NCI-H446 (cell line): ENCODE results near the gene ANGPTL2.
"Not testable (repeated sequence)": the region's sequence is repeated elsewhere in the genome, so short reads cannot be mapped to it uniquely, and the experiment has no call there.

Source experiments
- DNase-seq, 2 experiments: peaks; one replicate each; lab custom pipeline; 2025; lab: John Stamatoyannopoulos, UW

ANGPTL2 gene

GRCh38 chr9:127122176-127123063 is at the start of gene ANGPTL2:
Gene ANGPTL2, minus strand, starts transcription at chr9:127122635. Its CDS starts 13,904 bp downstream, at chr9:127108731.
- peak; percentile 79 to 93 for DNase-seq

DNA sequence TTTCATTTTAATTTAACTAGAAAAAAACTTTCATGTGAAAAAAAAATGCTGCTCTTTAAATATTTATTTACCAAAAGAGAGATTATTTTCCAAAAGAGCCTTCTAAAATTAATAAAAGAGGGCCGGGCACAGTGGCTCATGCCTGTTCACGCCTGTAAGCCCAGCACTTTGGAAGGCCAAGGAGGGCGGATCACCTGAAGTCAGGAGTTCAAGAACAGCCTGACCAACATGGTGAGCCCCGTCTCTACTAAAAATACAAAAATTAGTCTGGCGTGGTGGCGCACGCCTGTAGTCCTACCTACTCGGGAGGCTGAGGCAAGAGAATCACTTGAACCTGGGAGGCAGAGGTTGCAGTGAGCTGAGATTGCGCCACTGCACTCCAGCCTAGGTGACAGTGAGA is 48.9 kb upstream of the ANGPTL2 start:
- not testable (repeated sequence) for DNase-seq

DNA sequence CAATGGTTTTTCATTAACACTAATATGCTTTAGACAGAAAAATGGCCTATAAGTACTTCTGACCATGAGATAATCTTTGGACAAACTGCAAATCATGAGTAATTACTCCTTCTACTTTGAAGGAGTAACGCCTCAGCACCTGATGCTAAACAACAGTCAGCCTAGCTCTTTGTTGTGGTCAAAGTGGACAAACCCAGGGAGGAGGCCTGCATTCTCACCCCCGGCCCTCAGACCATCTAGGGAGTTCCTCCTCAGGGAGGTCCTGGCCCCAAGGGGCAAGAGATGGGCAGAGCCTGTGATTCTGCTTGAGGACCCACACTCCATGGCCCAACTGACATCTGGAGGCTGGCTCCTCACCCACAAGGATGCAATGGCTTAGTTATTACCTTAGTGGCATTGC is 48.2 kb upstream of the ANGPTL2 start:
- no peak for DNase-seq

GRCh38 chr9:127170103-127170502 is 47.7 kb upstream of the ANGPTL2 start:
- no peak for DNase-seq

DNA sequence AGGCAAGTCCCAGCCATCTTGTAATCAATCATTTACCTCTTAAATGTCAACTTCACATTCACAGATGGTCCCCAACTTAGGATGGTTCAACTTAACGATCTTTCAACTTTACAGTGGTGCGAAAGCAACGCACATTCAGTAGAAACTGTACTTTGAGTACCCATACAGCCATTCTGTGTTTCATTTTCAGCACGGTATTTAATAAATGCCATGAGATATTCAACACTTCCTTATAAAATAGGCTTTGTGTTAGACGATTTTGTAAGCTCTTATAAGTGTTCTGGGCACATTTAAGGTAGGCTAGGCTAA is 47.1 kb upstream of the ANGPTL2 start:
- no peak for DNase-seq

GRCh38 chr9:127168756-127169574 is 46.5 kb upstream of the ANGPTL2 start:
- peak; percentile 9 to 72 for DNase-seq

DNA sequence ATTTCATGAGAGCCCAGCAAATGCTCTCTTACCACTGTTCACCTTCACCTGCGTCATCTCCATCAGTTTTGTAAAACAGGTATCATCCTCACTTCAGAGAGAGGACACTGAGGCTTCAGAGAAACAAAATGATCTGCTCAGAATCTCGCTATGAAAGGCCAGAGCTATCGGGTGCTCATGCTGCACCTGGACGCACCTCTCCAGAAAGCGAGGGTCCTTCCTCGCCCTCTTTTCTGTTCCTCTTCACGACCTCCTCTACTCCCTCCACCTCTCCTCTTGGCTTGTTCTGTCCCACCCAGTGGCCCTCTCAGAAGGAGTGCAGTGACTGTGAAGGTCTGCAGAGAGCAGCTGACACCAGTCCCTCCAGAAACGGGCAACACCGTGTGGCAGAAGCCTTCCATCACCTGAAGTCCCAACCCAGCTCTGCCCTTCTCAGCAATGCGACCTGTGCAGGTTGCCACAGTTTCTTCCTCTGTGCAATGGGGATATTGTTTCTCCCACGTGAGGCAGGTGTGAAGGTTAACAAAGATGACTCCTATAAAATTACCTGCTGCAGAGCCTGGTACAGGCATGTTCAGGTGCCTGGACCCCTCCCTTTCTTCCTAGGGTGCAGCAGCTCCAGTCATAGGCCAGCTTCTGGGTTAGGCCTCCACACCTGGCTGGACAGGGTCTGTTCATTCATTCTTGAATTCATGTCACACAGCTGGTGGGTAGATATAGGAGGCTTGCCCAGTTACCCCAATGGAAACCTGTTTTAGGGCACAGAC is 45.3 kb upstream of the ANGPTL2 start:
- no peak for DNase-seq

GRCh38 chr9:127166651-127167524 is 44.5 kb upstream of the ANGPTL2 start:
- DNase-seq: no peak

DNA sequence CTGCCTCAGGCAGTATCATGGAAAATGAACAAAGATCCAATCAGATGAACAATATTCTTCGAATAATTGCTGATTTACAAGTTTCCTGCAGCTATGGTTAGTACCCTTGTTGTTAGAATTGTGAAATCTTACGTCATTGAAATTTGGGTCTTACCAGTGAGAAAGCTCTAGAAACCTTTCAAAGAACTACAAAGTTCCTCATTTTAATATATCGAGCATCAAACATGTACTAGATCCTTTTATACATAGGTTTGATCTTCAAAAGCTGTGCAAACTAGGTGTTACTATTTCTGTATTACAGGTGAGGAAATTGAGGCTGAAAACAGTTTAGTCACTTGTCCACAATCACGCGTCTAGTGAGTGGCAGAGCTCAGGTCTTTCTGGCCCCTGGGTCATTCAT is 43.7 kb upstream of the ANGPTL2 start:
- no peak for DNase-seq

DNA sequence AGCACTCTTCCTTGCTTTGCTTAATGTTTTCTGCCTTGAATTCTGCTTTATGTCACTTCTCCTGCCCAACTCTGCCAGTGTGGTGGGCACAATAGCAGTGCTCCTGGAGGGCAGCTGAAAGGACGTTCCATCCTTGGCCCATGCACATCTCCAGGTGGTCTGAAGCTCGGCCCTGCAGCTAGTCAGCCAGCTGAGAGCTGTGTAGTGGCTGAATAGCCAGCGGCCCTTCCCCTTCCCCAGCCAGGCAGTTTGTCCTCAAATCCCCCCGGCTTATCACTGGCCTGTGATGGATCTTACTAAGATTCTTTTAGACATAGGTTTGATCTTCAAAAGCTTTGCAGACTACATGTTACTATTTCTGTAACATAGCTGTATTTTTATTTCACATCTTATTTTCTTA is 42.7 kb upstream of the ANGPTL2 start:
- DNase-seq: no peak

DNA sequence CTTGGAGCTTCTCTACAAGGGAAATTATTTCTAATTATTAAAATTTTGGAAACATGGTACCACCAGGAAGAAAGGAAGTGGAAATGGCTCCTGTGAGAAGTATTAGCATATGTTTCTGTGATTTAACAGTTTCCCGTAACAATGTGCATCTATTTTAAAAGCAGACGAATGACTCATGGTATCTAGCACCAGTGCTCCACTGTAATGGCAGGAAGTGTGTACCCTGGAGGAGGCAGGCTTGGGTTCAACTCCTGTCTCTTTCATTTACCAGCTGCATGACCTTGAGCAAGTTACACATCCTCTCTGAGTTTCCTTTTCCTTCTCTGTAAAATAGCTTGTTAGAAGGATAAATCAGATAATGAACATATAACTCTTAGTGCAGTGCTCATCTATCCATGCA is 41.0 kb upstream of the ANGPTL2 start:
- no peak for DNase-seq

DNA sequence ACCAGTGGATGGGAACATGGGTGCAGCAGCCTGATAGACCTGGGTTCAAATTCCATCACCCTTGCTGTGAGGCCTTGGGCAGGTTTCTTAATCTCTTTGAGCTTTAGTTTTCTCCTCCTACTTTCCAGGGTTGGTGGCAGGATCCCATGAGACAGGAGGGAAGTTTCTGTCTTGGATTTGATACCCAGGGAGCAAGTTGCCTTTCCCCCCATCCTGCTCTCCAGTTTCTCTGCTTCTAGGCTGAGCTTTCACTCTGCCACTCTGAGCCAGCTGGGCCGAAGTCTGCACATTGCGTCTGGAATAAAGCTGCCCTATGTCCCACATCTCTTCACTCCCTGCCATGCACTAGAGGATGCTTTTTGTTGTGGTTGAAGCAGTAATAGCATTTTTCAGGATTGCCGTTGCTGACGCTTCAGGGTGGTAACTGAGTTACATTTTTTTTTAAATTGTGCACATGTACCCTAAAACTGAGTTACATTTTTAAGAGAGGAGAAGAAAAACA is 40.5 kb upstream of the ANGPTL2 start:
- DNase-seq: no peak

GRCh38 chr9:127162046-127162863 is 39.8 kb upstream of the ANGPTL2 start:
- DNase-seq: no peak

GRCh38 chr9:127161081-127161624 is 38.7 kb upstream of the ANGPTL2 start:
- DNase-seq: no peak

DNA sequence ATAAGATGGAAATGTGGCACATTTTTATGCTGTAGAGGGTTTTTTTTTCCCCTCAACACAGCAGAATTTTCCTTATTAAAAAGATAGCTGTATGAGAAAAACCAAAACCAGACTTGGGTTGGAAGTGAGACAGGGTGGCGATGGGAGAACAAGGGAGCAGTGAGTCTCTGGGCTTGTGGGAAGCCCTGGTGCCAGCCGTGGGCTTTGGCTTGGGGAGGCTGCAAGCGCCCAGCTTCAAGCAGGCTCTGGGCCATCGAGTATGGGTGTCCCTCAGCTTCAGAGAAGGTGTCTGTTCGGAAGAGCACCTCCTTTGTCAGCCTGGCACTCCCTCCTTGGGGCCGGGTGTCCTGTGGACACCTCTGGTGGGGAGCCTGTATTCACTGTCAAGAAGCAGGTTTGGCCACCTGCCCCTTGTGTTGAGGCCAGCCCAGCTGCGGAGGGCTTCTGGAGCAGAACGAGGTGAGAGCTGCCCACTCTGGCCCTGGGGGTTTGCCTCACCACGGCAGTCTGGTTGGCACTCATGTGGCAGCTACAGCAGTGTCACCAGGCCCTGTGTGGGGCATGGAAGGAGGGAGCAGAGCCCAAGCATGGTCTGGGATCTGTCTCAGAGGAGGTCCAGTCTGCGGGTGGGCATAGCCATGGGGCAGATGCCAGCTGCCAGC is 37.6 kb upstream of the ANGPTL2 start:
- DNase-seq: no peak

GRCh38 chr9:127159325-127159801 is 36.9 kb upstream of the ANGPTL2 start:
- no peak for DNase-seq

DNA sequence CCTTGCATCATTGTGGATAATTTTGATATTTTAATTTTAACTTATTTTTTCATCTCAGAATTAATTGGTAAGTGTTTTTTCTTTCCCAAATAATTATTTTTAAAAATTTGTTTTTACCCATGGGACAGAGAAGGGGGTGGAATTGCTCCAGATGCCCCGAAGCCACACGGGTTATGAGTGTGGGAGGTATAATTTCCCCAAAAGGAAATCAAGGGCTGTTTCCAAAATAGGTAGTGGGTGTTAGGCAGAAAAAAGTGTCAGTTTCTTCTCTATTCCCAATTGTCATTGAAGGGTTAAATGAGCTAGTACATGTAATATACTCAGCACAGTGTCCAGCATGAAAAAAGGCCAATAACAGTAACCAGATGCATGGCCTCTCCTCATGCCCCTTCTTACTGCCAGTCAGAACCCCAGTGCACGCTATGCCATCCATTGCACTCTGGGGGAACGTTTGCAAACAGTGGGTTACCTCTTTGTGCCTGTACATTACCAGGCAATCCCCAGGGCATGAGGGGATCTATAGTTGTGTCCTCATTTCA is 36.4 kb upstream of the ANGPTL2 start:
- no peak for DNase-seq

DNA sequence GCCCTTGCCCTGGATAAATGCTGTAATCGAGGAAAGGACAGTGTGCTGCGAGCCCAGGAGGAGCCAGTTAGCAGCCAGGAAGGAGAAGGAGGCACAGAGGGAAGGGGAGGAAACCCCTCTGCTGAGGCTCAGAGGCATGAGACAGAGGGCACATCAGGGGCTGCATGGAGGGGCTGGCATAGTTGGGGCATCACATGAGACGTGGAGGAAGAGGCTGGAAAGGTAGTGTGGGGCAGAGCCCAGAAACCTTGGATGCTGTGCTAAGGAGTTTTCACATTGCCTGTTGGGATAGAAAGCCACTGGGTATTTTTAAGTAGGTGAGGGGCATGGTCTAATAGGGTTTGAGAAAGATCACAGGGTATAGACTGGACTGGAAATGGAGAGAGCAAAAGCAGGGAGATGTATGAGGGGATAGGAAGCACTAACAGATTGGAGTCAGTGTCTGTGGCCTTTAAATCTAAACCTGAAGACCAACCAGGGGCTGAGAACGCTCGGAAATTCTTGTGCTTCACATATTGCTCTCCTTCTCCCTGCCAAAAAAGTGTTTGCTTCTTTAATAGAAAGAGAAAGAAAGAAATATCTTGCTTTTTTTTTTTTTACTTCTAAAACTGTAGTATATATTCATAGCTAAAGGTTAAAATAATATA is 33.0 kb upstream of the ANGPTL2 start:
- DNase-seq: no peak
